ENCODE measurements around the gene MICALL2.
A peak's percentile ranks its signal among the peaks of the same experiment; 100 is the strongest.

The MICALL2 gene

DNA sequence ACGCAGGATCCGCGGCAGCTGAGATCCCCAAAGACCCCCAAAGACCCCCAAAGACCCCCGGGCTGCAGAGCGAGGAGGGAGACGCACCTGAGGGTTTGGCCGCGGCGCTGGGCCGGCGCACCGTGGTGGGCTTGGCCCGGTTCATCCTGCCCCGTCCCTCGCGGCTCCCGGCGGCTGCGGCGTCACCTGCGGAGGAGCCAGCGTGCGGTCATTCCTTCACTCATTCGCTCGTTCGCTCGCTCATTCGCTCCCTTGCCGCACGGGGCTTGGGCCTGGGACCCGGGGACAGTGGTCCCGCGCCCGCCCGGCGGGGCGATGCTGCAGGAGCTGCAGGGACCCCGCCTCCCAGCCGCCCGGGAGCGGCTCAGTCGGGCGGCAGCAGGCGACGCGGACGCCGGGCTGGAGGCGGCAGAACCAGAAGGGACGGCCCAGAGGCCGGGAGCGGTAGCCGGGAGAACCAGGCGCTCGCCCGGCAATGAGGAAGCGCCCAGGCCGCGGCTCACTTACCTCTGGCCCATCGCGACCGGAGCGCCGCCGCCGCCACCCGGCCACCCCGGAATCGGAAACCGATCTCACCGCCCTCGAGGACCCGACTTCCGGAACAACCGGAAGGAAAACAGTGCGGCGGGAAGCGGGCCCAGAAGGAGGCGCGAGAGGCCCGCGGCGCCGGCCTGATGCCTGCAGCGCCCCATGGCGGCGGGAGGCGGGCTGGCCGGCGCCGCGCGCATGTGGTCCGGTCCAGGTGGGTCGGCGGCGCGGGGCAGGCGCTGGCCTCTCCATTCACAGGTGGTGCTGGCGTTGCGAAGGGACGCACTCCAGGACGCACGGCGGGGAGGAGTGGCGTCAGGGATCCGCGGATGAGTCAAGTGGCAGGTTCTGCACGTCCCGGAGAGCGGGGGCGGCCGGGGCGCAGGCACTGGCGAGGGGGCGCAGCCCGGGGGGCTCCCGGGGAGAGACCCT, 44.8 kb upstream of the MICALL2 start, which contains the start of gene INTS1:
INTS1 (minus strand) TSS at position 574 of the 960 bp plus-strand sequence; CDS start at position 145, 429 bp downstream.
- H3K27ac ChIP-seq (ENCODE audit: low read depth, low read length) = no peak within 1 kb of the TSS
- no peaks in the 10 kb centered on the region for H3K36me3 ChIP-seq (ENCODE audit: low read length)
- peak within 1 kb of the TSS; percentile 90 for H2AFZ ChIP-seq (ENCODE audit: low read depth, low read length, severe bottlenecking)
- peak within 1 kb of the TSS; percentile 98 for H3K4me3 ChIP-seq (ENCODE audit: insufficient read depth, low read length, poor library complexity, severe bottlenecking)
- peaks cover 30% of the 10 kb centered on the region for H3K79me2 ChIP-seq (ENCODE audit: insufficient read depth, low read length)
- peak within 1 kb of the TSS; percentile 85 for H3K4me2 ChIP-seq (ENCODE audit: low read depth, low read length, poor library complexity, severe bottlenecking)
- H3K9me2 ChIP-seq (replicated peaks; ENCODE audit: insufficient read depth, low read length) = no peaks in the 10 kb centered on the region
- peaks cover 5% of the 10 kb centered on the region; the same call in 1 of the 2 replicates for H3F3A ChIP-seq (ENCODE audit: insufficient read depth)
- H4K20me1 ChIP-seq (ENCODE audit: low read depth, low read length) = no peaks in the 10 kb centered on the region
- no peaks in the 10 kb centered on the region for H3K27me3 ChIP-seq (ENCODE audit: low read length)
- H3K9ac ChIP-seq (ENCODE audit: low read length) = peak within 1 kb of the TSS; percentile 90
- no peaks in the 10 kb centered on the region for H3K9me3 ChIP-seq (ENCODE audit: insufficient read depth, low read length)
- TF ChIP-seq, protein P1, sequence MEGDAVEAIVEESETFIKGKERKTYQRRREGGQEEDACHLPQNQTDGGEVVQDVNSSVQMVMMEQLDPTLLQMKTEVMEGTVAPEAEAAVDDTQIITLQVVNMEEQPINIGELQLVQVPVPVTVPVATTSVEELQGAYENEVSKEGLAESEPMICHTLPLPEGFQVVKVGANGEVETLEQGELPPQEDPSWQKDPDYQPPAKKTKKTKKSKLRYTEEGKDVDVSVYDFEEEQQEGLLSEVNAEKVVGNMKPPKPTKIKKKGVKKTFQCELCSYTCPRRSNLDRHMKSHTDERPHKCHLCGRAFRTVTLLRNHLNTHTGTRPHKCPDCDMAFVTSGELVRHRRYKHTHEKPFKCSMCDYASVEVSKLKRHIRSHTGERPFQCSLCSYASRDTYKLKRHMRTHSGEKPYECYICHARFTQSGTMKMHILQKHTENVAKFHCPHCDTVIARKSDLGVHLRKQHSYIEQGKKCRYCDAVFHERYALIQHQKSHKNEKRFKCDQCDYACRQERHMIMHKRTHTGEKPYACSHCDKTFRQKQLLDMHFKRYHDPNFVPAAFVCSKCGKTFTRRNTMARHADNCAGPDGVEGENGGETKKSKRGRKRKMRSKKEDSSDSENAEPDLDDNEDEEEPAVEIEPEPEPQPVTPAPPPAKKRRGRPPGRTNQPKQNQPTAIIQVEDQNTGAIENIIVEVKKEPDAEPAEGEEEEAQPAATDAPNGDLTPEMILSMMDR (IDR thresholded peaks at IDR 0.05; ENCODE audit: insufficient read depth, low read length, poor library complexity, severe bottlenecking) = peak; percentile 94
- no peak for TF ChIP-seq EZH2phosphoT487 (conservative IDR thresholded peaks at IDR 0.05; ENCODE audit: low read length)

- Histone ChIP-seq H2AFZ (ENCODE audit: low read depth, low read length, severe bottlenecking) (no peak overlapping the region), H3K9ac (ENCODE audit: low read length) (peak overlapping the region; percentile 90), H3K4me3 (ENCODE audit: insufficient read depth, low read length, poor library complexity, severe bottlenecking) (peak overlapping the region; percentile 98), H3K27ac (ENCODE audit: low read depth, low read length) (no peak overlapping the region), H3K4me2 (ENCODE audit: low read depth, low read length, poor library complexity, severe bottlenecking) (peak overlapping the region; percentile 74), H3K9me2 (replicated peaks; ENCODE audit: insufficient read depth, low read length) (no peaks in the 10 kb centered on the region), H3K79me2 (ENCODE audit: insufficient read depth, low read length) (peaks cover 30% of the 10 kb centered on the region), H3F3A (ENCODE audit: insufficient read depth) (peaks cover 4% of the 10 kb centered on the region; the same call in 1 of the 2 replicates), H3K9me3 (ENCODE audit: insufficient read depth, low read length) (no peaks in the 10 kb centered on the region), H3K36me3 (ENCODE audit: low read length) (no peaks in the 10 kb centered on the region), H4K20me1 (ENCODE audit: low read depth, low read length) (no peaks in the 10 kb centered on the region), H3K27me3 (ENCODE audit: low read length) (no peaks in the 10 kb centered on the region)
- TF ChIP-seq EZH2phosphoT487 (conservative IDR thresholded peaks at IDR 0.05; ENCODE audit: low read length) = no peak
- TF ChIP-seq, protein P1 (IDR thresholded peaks at IDR 0.05; ENCODE audit: insufficient read depth, low read length, poor library complexity, severe bottlenecking) = no peak
Measured at GRCh38 chr7:1503390-1503789, 44.1 kb upstream of the MICALL2 start.

DNA sequence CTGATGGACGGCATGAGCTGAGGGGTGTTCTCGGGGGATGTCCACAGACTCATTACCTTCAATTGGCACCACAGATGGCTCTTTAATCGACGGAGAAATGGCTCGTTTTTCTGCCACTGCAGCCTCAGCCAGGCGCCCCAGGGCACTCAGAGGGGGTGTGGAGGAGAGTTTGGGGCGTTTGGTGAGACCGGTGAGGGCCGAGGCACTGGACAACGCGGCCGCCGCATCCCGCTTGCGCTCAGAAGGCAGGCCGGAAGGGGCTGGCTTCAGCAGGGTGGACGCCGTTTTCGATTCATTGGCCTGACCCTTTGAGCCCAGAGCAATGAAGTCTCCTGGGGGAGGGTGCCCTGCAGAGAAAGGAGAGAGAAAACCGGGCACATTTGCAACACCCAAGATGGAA, 43.6 kb upstream of the MICALL2 start:
- no peaks in the 10 kb centered on the region for H3K36me3 ChIP-seq (ENCODE audit: low read length)

More for the DNA sequence above, 43.6 kb upstream of the MICALL2 start:
- H3K9me3 ChIP-seq (ENCODE audit: insufficient read depth, low read length) = no peaks in the 10 kb centered on the region
- TF ChIP-seq, protein P1 (IDR thresholded peaks at IDR 0.05; ENCODE audit: insufficient read depth, low read length, poor library complexity, severe bottlenecking) = no peak
- TF ChIP-seq EZH2phosphoT487 (conservative IDR thresholded peaks at IDR 0.05; ENCODE audit: low read length) = no peak
- H2AFZ ChIP-seq (ENCODE audit: low read depth, low read length, severe bottlenecking) = no peak overlapping the region
- H3K27ac ChIP-seq (ENCODE audit: low read depth, low read length) = no peak overlapping the region
- peak overlapping the region; percentile 74 for H3K4me2 ChIP-seq (ENCODE audit: low read depth, low read length, poor library complexity, severe bottlenecking)
- H3K9ac ChIP-seq (ENCODE audit: low read length) = peak overlapping the region; percentile 90
- peak overlapping the region; percentile 98 for H3K4me3 ChIP-seq (ENCODE audit: insufficient read depth, low read length, poor library complexity, severe bottlenecking)
- no peaks in the 10 kb centered on the region for H4K20me1 ChIP-seq (ENCODE audit: low read depth, low read length)
- H3K9me2 ChIP-seq (replicated peaks; ENCODE audit: insufficient read depth, low read length) = no peaks in the 10 kb centered on the region
- H3K27me3 ChIP-seq (ENCODE audit: low read length) = no peaks in the 10 kb centered on the region
- peaks cover 30% of the 10 kb centered on the region for H3K79me2 ChIP-seq (ENCODE audit: insufficient read depth, low read length)
- H3F3A ChIP-seq (ENCODE audit: insufficient read depth) = no peaks in the 10 kb centered on the region
